ENCODE measurements around the gene USH1C. TPM values are rescaled to one million over a fixed set of nuclear protein-coding genes. Genes with fewer than 3 reads are reported as not detected.

The USH1C gene
- total and polyA plus RNA-seq, 2 of the 13 experiments (the other 11 are each of a cell fraction or from before 2014, with no cell fraction given): not detected

GRCh38 chr11:17471501-17471900, 72.7 kb downstream of the USH1C start:
- no peak overlapping the region for H3K4me3 ChIP-seq (replicated peaks in 1 of 3; ENCODE audit: insufficient read depth in 1 of 3, low read depth in 2 of 3, low read length in 3 of 3)
- no TSS peak for BruUV-seq (replicated peaks)
- H2AFZ ChIP-seq (ENCODE audit: low read length): no peak overlapping the region
- ATAC-seq: peak; percentile 54; the same call in 2 of the 3 replicates
- no peak overlapping the region for H3K4me2 ChIP-seq (ENCODE audit: low read depth, low read length)
- 16% methylated on average over 2 of the region's 3 CpGs for WGBS (ENCODE audit: low lambda C conversion rate)
- in situ Hi-C loops (cut with HindIII; ENCODE audit: extremely low pct_ligation_motif_present, low pct_unique_long_range_greater_than_20kb): loop anchor here (5.0 kb wide), 1 partner anchor 89 kb away; no protein-coding TSS in a partner anchor
- peaks cover 5 to 25% of the 10 kb centered on the region in 2 experiments for H3K27me3 ChIP-seq (ENCODE audit: control insufficient read depth in 1 of 2, insufficient read depth in 2 of 2, low read length in 2 of 2)
- peak; percentile 32 for DNase-seq (ENCODE audit: low spot score)
- no peaks in the 10 kb centered on the region for H3K9me3 ChIP-seq (ENCODE audit: low read length)
- TF ChIP-seq ZNF496 (CRISPR knock-in tag; IDR thresholded peaks at IDR 0.05; ENCODE audit: insufficient replicate concordance) (no peak), NR2C2 (CRISPR knock-in tag; IDR thresholded peaks at IDR 0.05; ENCODE audit: borderline replicate concordance) (no peak), SMC3 (IDR thresholded peaks at IDR 0.05; ENCODE audit: low read length) (peak; percentile 43; the same call in 1 of the 2 replicates), ZBTB14 (CRISPR knock-in tag; IDR thresholded peaks at IDR 0.05) (no peak), CBX1 (IDR thresholded peaks at IDR 0.05; ENCODE audit: low read depth) (no peak), ARID3A (IDR thresholded peaks at IDR 0.05; ENCODE audit: low read depth, low read length) (no peak), LBX2 (CRISPR knock-in tag; IDR thresholded peaks at IDR 0.05; ENCODE audit: borderline replicate concordance) (no peak), STAG1 (CRISPR knock-in tag; IDR thresholded peaks at IDR 0.05) (peak; percentile 77), HOXA7 (CRISPR knock-in tag; IDR thresholded peaks at IDR 0.05) (no peak), RAD21 (CRISPR knock-in tag; IDR thresholded peaks at IDR 0.05) (0 out of 2 replicates have a peak, but pooled peaks have one; percentile 24), CTCF (CRISPR knock-in tag; IDR thresholded peaks at IDR 0.05) (peak; percentile 72)
- H3K9ac ChIP-seq (ENCODE audit: insufficient read depth, low read depth, low read length): no peak overlapping the region
- no peaks in the 10 kb centered on the region for H3K4me1 ChIP-seq (ENCODE audit: insufficient read depth, low read length)
- CTCF ChIA-PET (ENCODE audit: low intra/inter-chr PET ratio, low total read pairs): interaction anchor here (0.7 to 1.3 kb wide), 2 partner anchors 83 to 85 kb away, joined by 3 to 7 read pairs; partner anchors contain the start of gene KCNJ11
- no peak overlapping the region for H3K27ac ChIP-seq (ENCODE audit: extremely low read length, insufficient read depth, low read length)
- H3K79me2 ChIP-seq (ENCODE audit: insufficient read depth, low read length): no peaks in the 10 kb centered on the region
- intact Hi-C loops (cut with micrococcal nuclease; ENCODE audit: unreplicated experiment): no loop called here
- FAIRE-seq: no peak
- H4K20me1 ChIP-seq (ENCODE audit: insufficient read depth, low read length): no peaks in the 10 kb centered on the region
- no peaks in the 10 kb centered on the region for H3K36me3 ChIP-seq (replicated peaks in 1 of 2; ENCODE audit: control insufficient read depth in 1 of 2, insufficient read depth in 2 of 2, low read length in 2 of 2)
- POLR2A ChIA-PET: no interaction called here
